BLaER1 treated with 17β-estradiol and CSF1 and Interleukin-3, amounts not matched to agents 10 nM and 100 nM (cell line): ENCODE measurements around the gene CRYBB2.
"Not testable (repeated sequence)": the region's sequence is repeated elsewhere in the genome, so short reads cannot be mapped to it uniquely, and the experiment has no call there.

ENCODE experiments used
- H3K27ac ChIP-seq, 11 experiments: shearing (Covaris generic); formaldehyde crosslinking; 2 replicates each; pipeline ENCODE4 v1.8.1; 2022
- H3K27me3 ChIP-seq, 11 experiments: shearing (Covaris generic); formaldehyde crosslinking; 2 replicates each; pipeline ENCODE4 v1.8.1; 2022
- H3K36me3 ChIP-seq, 11 experiments: shearing (Covaris generic); formaldehyde crosslinking; 2 replicates each; pipeline ENCODE4 v1.8.1; 2022
- H3K4me1 ChIP-seq, 10 experiments: shearing (Covaris generic); formaldehyde crosslinking; 2 replicates each; pipeline ENCODE4 v1.8.1; 2022
- H3K4me2 ChIP-seq, 11 experiments: shearing (Covaris generic); formaldehyde crosslinking; 2 replicates each; pipeline ENCODE4 v1.8.1; 2022
- H3K4me3 ChIP-seq, 10 experiments: shearing (Covaris generic); formaldehyde crosslinking; 2 replicates each; pipeline ENCODE4 v1.8.1; 2022
- H3K9ac ChIP-seq, 11 experiments: shearing (Covaris generic); formaldehyde crosslinking; 2 replicates each; pipeline ENCODE4 v1.8.1; 2022
- H3K9me3 ChIP-seq, 11 experiments: shearing (Covaris generic); formaldehyde crosslinking; replicated peaks in 1 of 11; 2 replicates each; pipeline ENCODE4 v1.8.1; 2022
- H4K20me1 ChIP-seq, 11 experiments: shearing (Covaris generic); formaldehyde crosslinking; 2 replicates each; pipeline ENCODE4 v1.8.1; 2022
- Cebpa-rat ChIP-seq, 11 experiments: shearing (Covaris generic); IDR thresholded peaks; 2 replicates each; pipeline ENCODE4 v1.8.1; 2022

The CRYBB2 gene

DNA sequence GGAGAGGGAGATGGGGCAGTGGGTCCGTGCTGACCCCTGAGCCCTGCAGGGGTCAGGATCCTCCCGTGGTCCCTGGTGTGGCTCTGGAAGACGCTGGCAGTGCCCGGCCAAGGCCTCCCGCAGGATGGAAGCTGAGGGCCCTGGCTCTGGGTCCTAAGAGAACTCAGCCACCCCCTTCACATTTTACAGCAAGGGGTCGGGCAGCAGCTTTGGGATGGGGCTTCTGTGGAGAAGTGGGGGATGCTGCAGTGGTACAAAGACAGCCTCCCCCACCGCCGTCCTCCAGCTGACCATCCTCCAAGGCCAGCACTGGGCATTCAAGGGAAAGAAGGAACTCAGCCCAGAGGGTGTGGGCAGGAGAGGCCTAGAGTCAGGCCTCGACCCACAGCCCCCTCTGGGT, 41.5 kb upstream of the CRYBB2 start:
- TF ChIP-seq Cebpa-rat (IDR thresholded peaks at IDR 0.05), result no peak
- H3K4me1 ChIP-seq, result peaks cover 19 to 30% (median 26%) of the 10 kb centered on the region in 10 experiments; a peak in 19 of 20 replicates
- H3K36me3 ChIP-seq, result no peaks in the 10 kb centered on the region; a peak in 1 of 22 replicates
- H3K27ac ChIP-seq, result no peak overlapping the region
- H3K27me3 ChIP-seq, result peaks cover 0 to 12% (median 4%) of the 10 kb centered on the region in 11 experiments; a peak in 9 of 22 replicates
- H4K20me1 ChIP-seq, result peaks cover 0 to 7% (median 0%) of the 10 kb centered on the region in 11 experiments; a peak in 3 of 22 replicates
- peak overlapping the region in 9 of 11 experiments; percentile 51 to 81 (median 65); a peak in 16 of 22 replicates for H3K4me2 ChIP-seq
- peaks cover 15 to 22% (median 20%) of the 10 kb centered on the region in 11 experiments for H3K9me3 ChIP-seq
- H3K9ac ChIP-seq, result no peak overlapping the region
- no peak overlapping the region for H3K4me3 ChIP-seq

DNA sequence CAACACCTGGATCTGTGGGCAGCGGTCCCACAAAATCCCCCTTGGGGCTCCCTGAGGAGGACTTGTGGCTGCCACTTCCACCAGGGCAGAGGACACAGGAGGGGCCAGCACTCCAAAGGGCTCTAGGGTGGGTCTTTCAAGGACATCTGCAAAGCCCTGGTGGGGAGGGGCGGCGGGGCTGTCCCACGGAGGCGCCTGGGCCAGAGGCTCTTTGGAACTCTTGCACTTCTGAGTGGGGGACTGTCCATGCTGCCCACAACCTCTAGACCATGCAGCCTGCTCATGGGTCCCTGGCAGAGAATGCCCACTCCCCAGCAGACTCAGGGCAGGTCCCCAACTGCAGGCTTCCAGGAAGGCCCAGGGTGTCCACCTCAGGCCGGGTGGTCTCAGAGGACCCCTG, 41.1 kb upstream of the CRYBB2 start:
- Histone ChIP-seq H3K4me1 (peaks cover 22 to 33% (median 27%) of the 10 kb centered on the region in 10 experiments; a peak in 19 of 20 replicates), H3K27me3 (peaks cover 0 to 12% (median 4%) of the 10 kb centered on the region in 11 experiments; a peak in 9 of 22 replicates), H3K4me2 (peak overlapping the region; percentile 51 to 81 (median 71); a peak in 21 of 22 replicates), H3K9me3 (peaks cover 15 to 22% (median 20%) of the 10 kb centered on the region in 11 experiments)
- not testable (repeated sequence) for H4K20me1 ChIP-seq, H3K4me3 ChIP-seq, H3K9ac ChIP-seq, H3K36me3 ChIP-seq, H3K27ac ChIP-seq

DNA sequence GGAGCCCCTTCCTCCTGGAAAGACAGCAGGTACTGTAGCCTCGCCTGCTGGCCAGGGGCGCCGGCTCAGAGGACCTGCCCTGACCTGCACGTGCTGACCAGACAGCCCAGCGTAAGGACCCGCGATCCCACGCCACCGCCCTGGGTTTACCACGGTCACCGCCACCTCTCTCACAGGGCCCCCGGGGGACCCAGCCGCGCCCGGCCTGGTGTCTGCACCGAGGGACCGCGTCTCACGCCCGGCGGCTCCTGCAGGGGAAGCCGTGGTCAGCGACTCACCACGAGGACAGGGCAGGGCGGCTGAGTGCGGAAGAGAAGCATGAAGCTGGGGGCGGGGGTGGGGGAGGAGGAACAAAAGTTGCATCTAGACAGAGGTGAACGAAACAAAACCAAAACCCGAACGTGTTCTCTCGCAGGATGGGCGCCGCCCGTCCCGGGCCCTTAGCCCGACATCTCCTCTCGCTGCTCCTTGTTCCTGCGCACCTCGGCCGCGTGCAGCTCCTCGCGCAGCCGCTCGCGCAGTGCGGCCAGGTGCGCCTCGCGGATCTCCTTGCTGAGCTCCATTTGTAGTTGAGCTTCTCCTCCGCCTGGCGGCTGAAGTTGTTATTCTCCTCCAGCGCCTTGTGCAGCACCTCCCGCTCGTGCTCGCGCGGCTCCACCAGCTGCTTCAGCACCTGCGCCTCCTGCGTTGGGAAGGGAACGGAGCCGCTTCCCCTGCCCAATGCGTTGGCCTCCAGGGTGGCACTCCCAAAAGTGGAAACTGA, 40.4 kb upstream of the CRYBB2 start:
- not testable (repeated sequence) for H4K20me1 ChIP-seq, H3K27ac ChIP-seq, H3K9ac ChIP-seq, H3K36me3 ChIP-seq
- peaks cover 22 to 33% (median 28%) of the 10 kb centered on the region in 10 experiments; a peak in 19 of 20 replicates for H3K4me1 ChIP-seq
- peaks cover 15 to 22% (median 20%) of the 10 kb centered on the region in 11 experiments for H3K9me3 ChIP-seq
- peak overlapping the region in 1 of 10 experiments; percentile 32; a peak in 1 of 20 replicates for H3K4me3 ChIP-seq
- peaks cover 0 to 12% (median 4%) of the 10 kb centered on the region in 11 experiments; a peak in 9 of 22 replicates for H3K27me3 ChIP-seq
- H3K4me2 ChIP-seq, result peak overlapping the region; percentile 51 to 81 (median 71)

DNA sequence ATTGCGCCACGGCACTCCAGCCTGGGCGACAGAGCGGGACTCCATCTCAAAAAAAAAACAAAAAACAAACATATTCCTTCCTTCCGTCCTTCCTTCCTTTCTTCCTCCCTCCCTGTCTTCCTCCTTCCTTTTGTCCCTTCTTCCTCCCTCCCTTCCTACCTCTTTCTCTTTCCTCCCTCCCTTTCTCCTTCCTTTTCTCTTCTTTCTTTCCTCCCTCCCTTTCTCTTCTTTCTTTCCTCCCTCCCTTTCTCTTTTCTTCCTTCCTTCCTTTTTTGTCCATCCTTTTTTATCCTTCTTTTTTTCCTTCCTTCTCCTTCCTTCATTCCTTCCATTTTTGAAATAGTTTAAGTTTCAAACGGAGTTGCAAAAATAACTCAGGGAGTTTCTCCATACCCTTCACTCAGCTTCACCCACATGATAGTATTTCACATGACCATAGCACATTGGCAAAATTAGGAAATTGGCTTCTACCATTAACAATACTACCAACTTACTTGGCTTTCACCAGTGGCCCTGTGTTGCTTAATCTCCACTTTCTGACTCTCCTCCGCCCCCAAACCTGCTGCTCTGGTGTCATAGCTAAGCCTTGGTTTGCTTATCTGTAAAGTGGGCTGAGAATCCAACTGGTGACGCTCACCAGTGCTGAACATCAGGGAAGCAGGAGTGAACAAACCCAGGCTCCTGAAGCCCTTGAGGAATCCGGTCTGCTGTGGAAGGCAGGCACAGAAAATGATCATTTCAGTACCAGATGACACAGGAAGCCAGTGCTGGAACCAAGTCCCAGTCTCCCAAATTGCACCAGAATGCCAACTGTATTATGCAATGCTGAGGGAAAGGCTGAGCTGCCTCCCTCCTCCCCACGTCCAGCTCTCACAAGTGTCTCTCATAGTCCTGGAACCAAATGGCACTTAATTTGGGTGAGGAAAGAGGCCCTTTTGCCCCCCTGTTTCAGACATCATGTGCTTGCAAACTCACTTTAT, 37.0 kb upstream of the CRYBB2 start:
- Histone ChIP-seq H3K9me3 (peaks cover 15 to 22% (median 20%) of the 10 kb centered on the region in 11 experiments), H3K36me3 (no peaks in the 10 kb centered on the region; a peak in 1 of 22 replicates), H4K20me1 (peaks cover 0 to 7% (median 0%) of the 10 kb centered on the region in 11 experiments; a peak in 2 of 22 replicates), H3K9ac (no peak overlapping the region), H3K4me2 (peak overlapping the region in 10 of 11 experiments; percentile 2 to 60 (median 32); a peak in 15 of 22 replicates), H3K27ac (no peak overlapping the region; a peak in 1 of 22 replicates), H3K27me3 (peaks cover 0 to 12% (median 4%) of the 10 kb centered on the region in 11 experiments; a peak in 9 of 22 replicates), H3K4me3 (no peak overlapping the region), H3K4me1 (peaks cover 19 to 31% (median 25%) of the 10 kb centered on the region in 10 experiments; a peak in 19 of 20 replicates)
- TF ChIP-seq Cebpa-rat (IDR thresholded peaks at IDR 0.05), result peak in 2 of 11 experiments; percentile 9 to 20; a peak in 1 of 22 replicates

DNA sequence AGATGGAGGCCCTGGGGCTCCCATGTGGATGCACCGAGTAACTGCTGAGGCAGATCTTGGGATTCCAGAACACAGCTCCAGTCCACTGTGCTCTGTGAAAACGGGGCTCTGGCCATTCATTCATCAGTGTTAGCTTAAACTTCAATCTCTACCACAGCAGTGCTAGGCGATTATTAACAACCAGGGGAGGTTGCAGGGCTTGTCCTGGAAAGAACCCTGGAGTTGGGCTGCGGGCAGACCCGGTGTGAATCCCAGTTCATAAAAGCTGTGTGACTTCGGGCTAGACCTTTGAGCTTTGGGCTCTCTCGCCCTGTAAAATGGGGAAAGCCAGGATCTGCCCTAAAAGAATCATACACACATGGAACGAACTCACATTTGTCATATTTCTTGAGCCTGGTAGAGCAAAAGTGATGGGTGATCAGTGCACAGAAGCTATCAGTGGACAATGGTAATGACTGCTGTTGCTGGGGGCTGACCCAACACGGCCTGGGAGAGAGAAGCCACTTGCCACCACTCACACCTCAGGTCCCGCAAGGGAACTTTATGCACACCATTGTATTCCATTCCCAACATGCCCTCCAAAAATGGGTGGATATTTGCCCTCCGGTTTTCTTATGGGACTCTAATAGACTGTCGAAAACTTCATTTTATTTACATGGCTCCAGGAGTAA, 35.4 kb upstream of the CRYBB2 start:
- Histone ChIP-seq H3K27ac (no peak overlapping the region), H3K4me2 (no peak overlapping the region), H3K4me1 (peaks cover 5 to 15% (median 12%) of the 10 kb centered on the region in 10 experiments; a peak in 16 of 20 replicates), H3K4me3 (no peak overlapping the region), H3K9me3 (peaks cover 15 to 22% (median 20%) of the 10 kb centered on the region in 11 experiments), H3K9ac (no peak overlapping the region), H3K27me3 (peaks cover 0 to 11% (median 4%) of the 10 kb centered on the region in 11 experiments; a peak in 9 of 22 replicates), H4K20me1 (no peaks in the 10 kb centered on the region), H3K36me3 (no peaks in the 10 kb centered on the region; a peak in 1 of 22 replicates)
- TF ChIP-seq Cebpa-rat (IDR thresholded peaks at IDR 0.05), result no peak

DNA sequence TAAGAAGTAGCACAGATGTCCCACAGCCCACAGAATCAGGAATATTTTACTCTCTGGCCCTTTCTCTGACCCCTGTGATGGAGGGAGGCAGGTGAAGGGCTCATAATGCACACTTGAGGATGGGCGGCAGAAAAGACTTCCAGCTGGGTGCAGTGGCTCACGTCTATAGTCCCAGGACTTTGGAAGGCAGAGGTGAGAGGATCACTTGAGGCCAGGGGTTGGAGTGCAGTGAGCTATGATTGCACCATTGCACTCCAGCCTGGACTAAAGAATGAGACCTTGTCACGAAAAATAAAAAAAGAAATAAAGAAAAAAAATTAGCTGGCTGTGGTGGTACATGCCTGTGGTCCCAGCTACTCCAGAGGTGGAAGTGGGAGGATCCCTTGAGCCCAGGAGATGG, 33.3 kb upstream of the CRYBB2 start:
- TF ChIP-seq Cebpa-rat (IDR thresholded peaks at IDR 0.05), result no peak
- no peak overlapping the region for H3K4me2 ChIP-seq

DNA sequence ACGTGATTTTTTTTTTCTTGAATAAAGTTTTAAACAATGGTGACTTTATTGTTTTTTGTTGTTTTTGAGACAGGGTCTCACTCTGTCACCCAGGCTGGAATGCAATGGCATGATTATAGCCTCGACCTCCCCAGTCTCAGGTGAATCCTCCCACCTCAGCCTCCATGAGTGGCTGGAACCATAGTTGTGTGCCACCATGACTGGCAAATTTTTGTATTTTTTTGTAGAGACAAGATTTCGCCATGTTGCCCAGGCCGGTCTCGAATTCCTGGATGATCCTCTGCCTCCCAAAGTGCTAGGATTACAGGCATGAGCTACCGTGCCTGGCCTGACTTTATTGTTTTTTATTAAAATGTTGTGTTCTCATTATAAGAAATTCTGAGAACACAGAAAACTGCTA, 32.0 kb upstream of the CRYBB2 start:
- Histone ChIP-seq H3K4me1 (peaks cover 3 to 10% (median 7%) of the 10 kb centered on the region in 10 experiments; a peak in 15 of 20 replicates), H3K4me2 (no peak overlapping the region), H3K27ac (no peak overlapping the region), H4K20me1 (no peaks in the 10 kb centered on the region), H3K36me3 (no peaks in the 10 kb centered on the region), H3K9ac (no peak overlapping the region), H3K9me3 (no peaks in the 10 kb centered on the region), H3K4me3 (no peak overlapping the region), H3K27me3 (no peaks in the 10 kb centered on the region)
- TF ChIP-seq Cebpa-rat (IDR thresholded peaks at IDR 0.05), result no peak

More for the DNA sequence above, 33.3 kb upstream of the CRYBB2 start:
- no peaks in the 10 kb centered on the region for H3K36me3 ChIP-seq
- peaks cover 5 to 10% (median 8%) of the 10 kb centered on the region in 10 experiments; a peak in 15 of 20 replicates for H3K4me1 ChIP-seq
- H3K4me3 ChIP-seq, result no peak overlapping the region
- no peaks in the 10 kb centered on the region for H3K27me3 ChIP-seq
- no peak overlapping the region for H3K27ac ChIP-seq
- peaks cover 0 to 2% (median 0%) of the 10 kb centered on the region in 11 experiments; a peak in 3 of 22 replicates for H3K9me3 ChIP-seq
- no peak overlapping the region for H3K9ac ChIP-seq
- H4K20me1 ChIP-seq, result no peaks in the 10 kb centered on the region

DNA sequence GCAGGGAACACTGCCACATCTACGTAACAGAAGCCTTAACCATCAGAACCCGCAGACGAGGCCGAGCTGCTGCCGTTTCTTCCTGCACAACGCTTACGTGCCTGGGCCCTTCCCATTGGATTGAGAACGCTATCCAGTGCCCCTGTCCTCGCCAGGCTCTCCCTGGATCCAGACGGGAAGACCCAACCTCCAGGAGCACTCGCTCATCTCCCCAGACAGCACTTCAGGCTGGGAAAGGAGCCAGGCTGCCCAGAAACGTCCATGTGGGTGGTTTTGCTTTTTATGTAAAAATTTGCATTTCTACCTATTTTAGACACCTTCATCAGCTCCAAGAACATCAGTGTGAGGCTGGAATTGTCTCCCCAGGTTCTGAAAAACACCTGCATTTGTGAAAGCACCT, 27.0 kb upstream of the CRYBB2 start:
- Histone ChIP-seq H3K4me1 (no peaks in the 10 kb centered on the region), H3K27ac (no peak overlapping the region), H4K20me1 (peaks cover 0 to 6% (median 0%) of the 10 kb centered on the region in 11 experiments; a peak in 3 of 22 replicates), H3K27me3 (no peaks in the 10 kb centered on the region), H3K36me3 (no peaks in the 10 kb centered on the region), H3K9ac (no peak overlapping the region), H3K9me3 (no peaks in the 10 kb centered on the region), H3K4me2 (no peak overlapping the region), H3K4me3 (no peak overlapping the region)
- TF ChIP-seq Cebpa-rat (IDR thresholded peaks at IDR 0.05), result no peak
